SK-N-SH (cell line): ENCODE data around the gene PRPSAP2.

ENCODE experiments used
- CHD2 ChIP-seq: fragments of 150-350 bp; IDR thresholded peaks from 2 replicates; pipeline ENCODE4 v1.6.1; 2018; ENCODE audit warnings: low read length; ENCODE audit not compliant: partially characterized antibody
- CTCF ChIP-seq: fragments of 200-600 bp; sonication (generic); IDR thresholded peaks from 2 replicates; pipeline ENCODE4 v1.6.1; 2017; ENCODE audit warnings: antibody characterized with exemption, mild to moderate bottlenecking, moderate library complexity
- EP300 ChIP-seq, 2 experiments: IDR thresholded peaks; 2 replicates each; pipeline versions ENCODE4 v1.4.0 to v1.6.1; 2012; ENCODE audit warnings: borderline replicate concordance in 1 of 2, low read depth in 1 of 2, low read length in 1 of 2
- EZH2phosphoT487 ChIP-seq: fragments of 200-600 bp; sonication (generic); IDR thresholded peaks from 2 replicates; pipeline ENCODE4 v1.6.1; 2017; ENCODE audit warnings: low read depth, mixed run types, mild to moderate bottlenecking, antibody characterized with exemption, moderate library complexity, borderline replicate concordance
- FOXM1 ChIP-seq: IDR thresholded peaks from 2 replicates; pipeline ENCODE4 v1.4.0; 2012; ENCODE audit warnings: low read depth, mild to moderate bottlenecking
- NFIC ChIP-seq: IDR thresholded peaks from 2 replicates; pipeline ENCODE4 v1.4.0; 2012; ENCODE audit warnings: borderline replicate concordance
- POLR2AphosphoS5 ChIP-seq: IDR thresholded peaks from 2 replicates; pipeline ENCODE4 v1.6.1; 2012; ENCODE audit warnings: low read depth, low read length
- SMC3 ChIP-seq: IDR thresholded peaks from 2 replicates; pipeline ENCODE4 v1.6.1; 2012; ENCODE audit warnings: low read depth, low read length, improper control_type of control experiment
- TEAD4 ChIP-seq: IDR thresholded peaks from 2 replicates; pipeline ENCODE4 v1.4.0; 2012; ENCODE audit warnings: mild to moderate bottlenecking, borderline replicate concordance; ENCODE audit not compliant: insufficient read depth
- YY1 ChIP-seq: IDR thresholded peaks from 2 replicates; pipeline ENCODE4 v1.4.0; 2012; ENCODE audit warnings: low read depth, mild to moderate bottlenecking

GRCh38 chr17:18958611-18959010 is 100.7 kb downstream of the PRPSAP2 start:
- TF ChIP-seq POLR2AphosphoS5 (no peak), SMC3 (no peak), CHD2 (no peak), NFIC (no peak), CTCF (no peak), TEAD4 (no peak), FOXM1 (no peak), EP300 (IDR thresholded peaks at IDR 0.05; ENCODE audit: borderline replicate concordance in 1 of 2, low read depth in 1 of 2, low read length in 1 of 2) (no peak), EZH2phosphoT487 (no peak), YY1 (no peak)
